ENCODE data around the gene HSBP1L1. TPM values are rescaled to one million over a fixed set of nuclear protein-coding genes. Genes with fewer than 3 reads are reported as not detected.
"Not testable (repeated sequence)": the region's sequence is repeated elsewhere in the genome, so short reads cannot be mapped to it uniquely, and the experiment has no call there.

HSBP1L1 gene
- polyA plus RNA-seq, 3 donors = 15.2 to 27.4 (median 19.0) TPM

DNA sequence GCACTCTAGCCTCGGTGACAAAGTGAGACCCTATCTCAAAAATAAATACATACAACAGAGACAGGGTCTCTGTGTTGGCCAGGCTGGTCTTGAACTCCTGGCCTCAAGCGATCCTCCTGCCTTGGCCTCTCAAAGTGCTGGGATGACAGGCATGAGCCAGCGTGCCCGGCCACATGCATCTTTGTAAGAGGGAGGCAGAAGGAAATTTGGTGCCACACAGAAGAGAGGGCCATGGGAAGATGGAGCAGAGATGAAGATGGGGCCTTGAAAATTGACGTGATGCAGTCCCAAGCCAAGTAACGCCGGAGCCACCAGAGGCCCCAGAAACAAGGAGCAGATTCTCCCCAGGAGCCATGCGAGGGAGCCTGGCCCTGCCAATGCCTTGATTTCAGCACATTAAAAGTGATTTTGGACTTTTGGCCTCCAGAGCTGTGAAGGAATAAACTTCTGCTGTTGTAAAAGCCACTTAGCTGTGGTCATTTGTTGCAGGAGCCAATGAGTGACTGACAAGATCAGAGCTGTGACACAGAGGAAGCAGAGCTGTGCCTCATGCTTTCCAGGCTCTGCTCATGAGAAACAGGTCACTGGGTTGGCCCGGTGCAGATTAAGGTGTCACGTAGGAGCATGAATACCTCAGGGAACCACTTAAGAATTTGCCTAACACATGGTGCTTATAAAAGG, 10.3 kb upstream of the HSBP1L1 start:
- 79 to 90% (median 84%) methylated on average over 10 of the region's 10 CpGs for WGBS, 3 donors

DNA sequence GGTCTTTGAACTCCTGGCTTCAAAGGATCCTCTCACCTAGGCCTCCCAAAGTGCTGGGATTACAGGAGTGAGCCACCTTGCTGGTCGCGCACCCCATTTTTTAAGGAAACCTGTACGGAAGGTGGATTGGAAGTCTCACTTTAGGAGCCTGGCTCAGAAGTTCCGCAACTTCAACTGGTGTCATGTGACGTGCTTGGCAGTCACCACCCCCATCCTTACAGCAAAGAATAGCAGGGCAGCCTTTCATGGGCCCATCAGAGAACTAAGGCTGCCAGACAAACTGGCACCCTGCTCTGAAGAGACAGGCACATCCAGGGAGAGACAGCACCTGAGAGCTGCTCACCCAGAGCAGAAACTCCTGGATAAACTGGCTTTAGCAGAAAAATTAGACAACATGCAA, 9.7 kb upstream of the HSBP1L1 start:
- H3K27ac ChIP-seq (ENCODE audit: low read depth, low read length) = no peak overlapping the region

More for the DNA sequence above, 10.3 kb upstream of the HSBP1L1 start:
- H3K27ac ChIP-seq (ENCODE audit: low read depth, low read length) = no peak overlapping the region

DNA sequence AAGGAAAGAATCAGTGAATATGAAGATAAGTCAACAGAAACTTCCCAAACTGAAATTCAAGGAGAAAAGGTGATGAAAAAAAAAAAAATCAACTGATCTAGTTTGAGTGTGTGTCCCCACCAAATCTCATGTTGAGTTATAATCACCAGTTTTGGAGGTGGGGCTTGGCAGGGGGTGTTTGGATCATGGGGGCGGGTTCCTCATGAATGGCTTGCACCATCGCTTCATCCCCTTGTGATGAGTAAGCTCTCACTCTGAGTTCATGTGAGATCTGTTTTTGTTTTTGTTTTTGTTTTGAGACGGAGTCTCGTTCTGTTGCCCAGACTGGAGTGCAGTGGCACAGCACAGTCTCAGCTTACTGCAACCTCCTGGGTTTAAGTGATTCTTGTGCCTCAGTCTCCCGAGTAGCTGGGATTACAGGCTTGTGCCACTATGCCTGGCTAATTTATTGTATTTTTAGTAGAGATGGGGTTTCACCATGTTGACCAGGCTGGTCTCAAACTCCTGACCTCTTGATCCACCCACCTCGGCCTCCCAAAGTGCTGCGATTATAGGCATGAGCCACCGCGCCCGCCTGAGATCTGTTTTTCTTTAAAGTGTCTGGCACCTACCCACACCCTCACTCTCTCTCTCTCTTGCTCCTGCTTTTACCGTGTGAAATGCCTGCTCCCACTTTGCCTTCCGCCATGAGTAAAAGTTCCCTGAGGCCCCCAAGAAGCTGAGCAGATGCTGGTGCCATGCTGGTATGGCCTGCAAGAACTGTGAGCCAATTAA, 9.0 kb upstream of the HSBP1L1 start:
- no peak overlapping the region for H3K27ac ChIP-seq (ENCODE audit: low read depth, low read length)
- 83 to 89% (median 88%) methylated on average over 12 of the region's 12 CpGs for WGBS, 3 donors

More for the DNA sequence above, 9.7 kb upstream of the HSBP1L1 start:
- WGBS, 3 donors = 74 to 93% (median 84%) methylated on average over 5 of the region's 5 CpGs

DNA sequence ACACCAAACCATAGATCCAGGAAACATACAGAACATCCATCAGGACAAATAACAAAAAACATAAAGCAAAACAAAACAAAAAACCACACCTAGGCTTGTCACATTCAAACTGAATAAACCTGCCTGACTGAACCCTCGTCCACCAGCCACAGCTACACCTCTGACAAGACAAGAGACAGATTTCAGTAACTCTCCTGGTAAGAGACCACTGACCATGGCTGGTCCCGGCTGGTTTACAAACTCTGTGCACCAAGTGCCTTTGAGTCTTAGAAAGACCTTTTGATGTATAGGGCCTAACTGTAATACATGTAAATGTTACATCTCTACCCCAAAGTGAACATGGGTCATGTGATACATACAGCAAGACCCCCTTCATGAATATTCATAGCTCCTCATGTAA, 8.2 kb upstream of the HSBP1L1 start:
- WGBS, 3 donors = 80 to 86% (median 83%) methylated on average over 2 of the region's 2 CpGs
- H3K27ac ChIP-seq (ENCODE audit: low read depth, low read length) = no peak overlapping the region

DNA sequence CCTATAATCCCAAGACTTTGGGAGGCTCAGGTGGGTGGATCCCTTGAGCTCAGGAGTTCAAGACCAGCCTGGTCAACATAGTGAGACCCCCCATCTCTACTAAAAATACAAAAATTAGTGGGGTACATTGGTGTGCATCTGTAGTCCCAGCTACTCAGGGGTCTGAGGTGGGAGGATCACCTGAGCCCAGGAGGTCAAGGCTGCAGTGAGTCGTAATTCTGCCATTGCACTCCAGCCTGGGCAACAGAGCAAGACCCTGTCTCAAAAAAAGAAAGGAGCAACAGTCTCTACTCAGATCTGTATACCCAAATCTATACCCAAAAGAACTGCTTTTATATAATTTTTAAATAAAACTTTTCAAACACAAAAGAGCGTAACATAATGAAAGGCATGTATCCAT, 5.5 kb upstream of the HSBP1L1 start:
- no peak overlapping the region for H3K27ac ChIP-seq (ENCODE audit: low read depth, low read length)
- WGBS, 3 donors = 96 to 99% (median 97%) methylated on average over 2 of the region's 2 CpGs

DNA sequence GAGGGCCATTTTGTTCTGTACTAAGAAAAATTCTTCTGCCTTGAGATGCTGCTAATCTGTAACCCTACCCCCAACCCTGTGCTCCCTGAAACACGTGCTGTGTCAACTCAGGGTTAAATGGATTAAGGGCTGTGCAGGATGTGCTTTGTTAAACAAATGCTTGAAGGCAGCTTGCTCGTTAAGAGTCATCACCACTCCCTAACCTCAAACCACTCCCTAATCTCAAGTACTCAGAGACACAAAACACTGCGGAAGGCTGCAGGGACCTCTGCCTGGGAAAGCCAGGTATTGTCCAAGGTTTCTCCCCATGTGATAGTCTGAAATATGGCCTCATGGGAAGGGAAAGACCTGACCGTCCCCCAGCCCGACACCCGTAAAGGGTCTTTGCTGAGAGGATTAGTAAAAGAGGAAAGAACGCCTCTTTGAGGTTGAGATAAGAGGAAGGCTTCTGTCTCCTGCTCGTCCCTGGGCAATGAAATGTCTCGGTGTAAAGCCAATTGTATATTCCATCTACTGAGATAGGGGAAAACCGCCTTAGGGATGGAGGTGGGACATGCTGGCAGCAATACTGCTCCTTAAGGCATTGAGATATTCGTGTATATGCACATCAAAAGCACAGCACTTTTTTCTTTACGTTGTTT, 4.2 kb upstream of the HSBP1L1 start:
- H3K27ac ChIP-seq (ENCODE audit: low read depth, low read length) = not testable (repeated sequence)

DNA sequence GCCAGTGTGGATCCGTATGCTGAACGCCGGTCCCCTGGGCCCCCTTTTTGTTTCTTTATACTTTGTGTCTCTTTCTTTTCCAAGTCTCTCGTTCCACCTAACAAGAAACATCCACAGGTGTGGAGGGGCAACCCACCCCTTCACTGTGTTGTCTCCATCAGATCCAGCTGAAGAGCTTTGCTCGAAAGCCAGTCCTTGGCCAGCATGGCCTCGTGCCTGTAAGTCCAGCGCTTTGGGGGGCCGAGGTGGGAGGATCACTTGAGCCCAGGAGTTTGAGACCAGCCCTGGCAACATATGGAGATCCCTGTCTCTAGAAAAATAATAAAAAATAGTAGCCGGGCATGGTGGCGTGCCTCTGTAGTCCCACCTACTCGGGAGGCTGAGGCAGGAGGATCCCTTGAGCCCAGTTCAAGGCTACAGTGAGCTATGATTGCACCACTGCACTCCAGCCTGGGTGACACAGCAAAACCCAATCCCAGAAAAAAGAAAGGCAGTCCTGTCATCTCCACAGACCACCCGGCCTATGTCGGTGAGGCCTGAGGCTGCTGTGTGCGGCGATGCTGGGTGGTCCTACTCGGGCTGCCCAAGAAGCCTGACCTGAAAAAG, 3.4 kb upstream of the HSBP1L1 start:
- H3K27ac ChIP-seq (ENCODE audit: low read depth, low read length) = no peak overlapping the region
- 83 to 91% (median 85%) methylated on average over 16 of the region's 16 CpGs for WGBS, 3 donors

More for the DNA sequence above, 4.2 kb upstream of the HSBP1L1 start:
- WGBS, 3 donors = 30 to 39% (median 34%) methylated on average over 12 of the region's 12 CpGs

DNA sequence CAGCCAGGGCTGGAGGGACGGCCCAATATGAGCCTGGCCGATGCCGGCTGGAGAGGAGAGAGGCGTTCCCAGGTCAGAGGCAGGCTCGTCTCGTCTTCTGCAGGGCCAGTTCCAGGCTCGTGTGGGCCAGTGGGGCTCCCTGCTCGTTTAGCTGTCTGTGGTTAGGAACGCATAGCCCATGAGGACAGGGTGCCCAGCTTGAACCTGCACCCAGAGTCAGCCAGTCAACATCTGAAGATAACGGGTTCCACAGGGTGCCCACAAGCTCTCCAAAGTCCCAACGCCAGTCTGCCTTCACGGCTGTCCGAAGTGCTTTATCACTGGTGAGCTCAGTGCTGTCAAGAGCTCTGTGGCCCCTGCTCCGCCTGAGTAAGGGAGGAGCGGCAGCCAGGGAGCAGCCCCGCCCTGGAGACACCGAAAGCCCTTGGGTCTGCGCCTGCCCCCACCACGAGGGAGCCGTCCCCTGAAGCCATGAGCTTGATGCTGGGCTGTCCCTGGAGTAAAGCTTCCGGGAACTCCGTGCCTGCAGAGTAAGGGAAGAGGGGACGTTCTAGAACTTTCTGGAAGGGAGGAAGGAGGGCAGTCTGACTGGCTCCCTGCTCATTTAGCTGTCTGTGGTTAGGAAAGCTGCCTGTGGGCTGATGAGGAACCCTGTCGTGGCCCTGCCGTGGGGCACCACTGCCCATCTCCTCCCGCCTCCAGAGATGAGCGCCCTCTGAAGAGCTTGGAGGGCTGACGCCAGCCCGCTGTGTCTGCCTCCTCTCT, 2.7 kb upstream of the HSBP1L1 start:
- H3K27ac ChIP-seq (ENCODE audit: low read depth, low read length) = no peak overlapping the region
- 62 to 71% (median 65%) methylated on average over 29 of the region's 29 CpGs for WGBS, 3 donors

DNA sequence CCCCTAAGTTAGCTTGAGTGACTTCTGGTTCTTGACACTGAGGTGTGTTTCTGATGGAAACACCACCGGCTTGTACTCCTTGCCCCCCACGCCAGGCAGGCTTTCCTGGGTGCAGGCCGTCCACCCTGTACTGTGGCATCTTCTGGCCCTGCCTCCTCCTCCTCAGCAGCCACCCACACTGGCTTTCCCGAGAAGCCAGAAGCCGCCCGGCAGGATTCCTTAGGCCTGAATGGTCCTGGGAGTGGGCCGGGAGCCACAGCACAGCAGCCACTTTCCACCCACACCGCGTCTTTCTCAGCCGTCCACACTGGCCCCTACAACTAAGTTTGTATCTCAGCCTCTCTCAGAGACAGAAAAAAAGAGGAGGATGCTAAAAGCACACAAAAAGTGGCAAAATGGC, 2.1 kb upstream of the HSBP1L1 start:
- H3K27ac ChIP-seq (ENCODE audit: low read depth, low read length) = no peak overlapping the region
- 56 to 84% (median 71%) methylated on average over 10 of the region's 10 CpGs for WGBS, 3 donors

DNA sequence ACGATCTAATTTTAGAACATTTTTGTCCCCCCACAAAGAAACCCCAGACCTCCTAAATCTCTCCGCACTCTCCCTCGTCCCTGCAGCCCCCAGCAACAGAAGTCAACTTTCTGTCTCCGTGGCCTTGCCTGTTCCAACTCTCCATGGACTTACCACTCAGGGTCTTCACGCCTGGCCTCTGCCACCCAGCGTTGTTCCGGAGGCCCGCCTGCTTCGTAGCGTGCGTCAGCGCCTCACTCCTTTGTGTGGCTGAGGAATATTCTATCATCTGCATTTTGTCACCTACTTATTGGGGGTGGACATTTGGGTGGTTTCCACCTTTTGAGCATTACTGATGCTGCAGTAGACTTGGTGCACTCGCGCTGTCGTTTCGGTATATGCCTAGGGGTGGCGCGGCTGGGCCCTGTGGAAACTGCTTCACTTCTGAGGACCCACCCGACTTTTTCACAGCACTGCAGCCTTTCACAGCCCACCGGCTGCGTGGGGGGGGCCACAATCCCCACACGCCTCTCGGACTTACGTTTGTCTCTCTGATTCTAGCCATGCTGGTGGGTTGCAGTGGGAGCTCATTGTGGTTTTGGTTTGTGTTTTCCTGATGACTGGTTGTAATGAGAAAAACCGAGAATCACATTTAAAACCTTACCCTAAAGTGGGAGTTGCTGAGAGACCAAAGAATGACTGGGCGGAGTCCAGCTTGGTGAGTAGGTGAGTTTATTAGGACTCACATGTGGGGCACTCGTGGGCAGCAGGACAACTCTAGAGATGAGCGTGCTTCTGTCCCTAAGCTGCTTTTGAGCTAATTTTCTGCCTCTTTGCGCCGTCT, 1.4 kb upstream of the HSBP1L1 start:
- no peak overlapping the region for H3K27ac ChIP-seq (ENCODE audit: low read depth, low read length)
- 89 to 91% (median 90%) methylated on average over 30 of the region's 30 CpGs for WGBS, 3 donors

DNA sequence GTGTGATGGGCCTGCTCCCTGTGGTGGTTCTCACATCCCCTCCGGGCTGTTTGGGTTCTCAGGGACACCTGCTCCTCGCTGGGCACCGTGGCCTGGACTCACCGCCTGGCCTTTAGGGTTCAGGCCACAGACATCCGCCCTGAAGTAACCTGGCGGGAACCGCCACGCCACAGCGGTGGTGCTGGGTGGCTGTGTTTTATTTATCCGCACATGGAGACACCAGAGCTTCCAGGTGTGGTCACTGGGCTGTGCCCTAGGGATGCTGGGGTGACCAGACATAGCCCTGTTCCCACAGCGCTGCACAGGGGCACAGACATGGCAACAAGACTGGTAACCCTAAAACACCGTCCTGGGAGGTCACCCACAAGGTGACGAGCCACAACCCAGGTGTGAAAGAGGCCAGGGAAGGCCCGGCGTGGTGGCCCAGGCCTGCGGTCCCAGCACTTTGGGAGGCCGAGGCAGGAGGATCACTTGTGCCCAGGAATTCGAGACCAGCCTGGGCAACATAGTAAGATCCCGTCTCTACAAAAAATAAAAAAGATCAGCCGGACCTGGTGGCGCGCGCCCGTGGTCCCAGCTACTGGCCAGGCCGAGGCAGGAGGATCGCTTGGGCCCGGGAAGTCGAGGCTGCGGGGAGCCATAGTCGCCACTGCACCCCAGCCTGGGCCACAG, 649 bp upstream of the HSBP1L1 start:
- 84 to 85% (median 84%) methylated on average over 30 of the region's 30 CpGs for WGBS, 3 donors
- H3K27ac ChIP-seq (ENCODE audit: low read depth, low read length) = no peak overlapping the region

DNA sequence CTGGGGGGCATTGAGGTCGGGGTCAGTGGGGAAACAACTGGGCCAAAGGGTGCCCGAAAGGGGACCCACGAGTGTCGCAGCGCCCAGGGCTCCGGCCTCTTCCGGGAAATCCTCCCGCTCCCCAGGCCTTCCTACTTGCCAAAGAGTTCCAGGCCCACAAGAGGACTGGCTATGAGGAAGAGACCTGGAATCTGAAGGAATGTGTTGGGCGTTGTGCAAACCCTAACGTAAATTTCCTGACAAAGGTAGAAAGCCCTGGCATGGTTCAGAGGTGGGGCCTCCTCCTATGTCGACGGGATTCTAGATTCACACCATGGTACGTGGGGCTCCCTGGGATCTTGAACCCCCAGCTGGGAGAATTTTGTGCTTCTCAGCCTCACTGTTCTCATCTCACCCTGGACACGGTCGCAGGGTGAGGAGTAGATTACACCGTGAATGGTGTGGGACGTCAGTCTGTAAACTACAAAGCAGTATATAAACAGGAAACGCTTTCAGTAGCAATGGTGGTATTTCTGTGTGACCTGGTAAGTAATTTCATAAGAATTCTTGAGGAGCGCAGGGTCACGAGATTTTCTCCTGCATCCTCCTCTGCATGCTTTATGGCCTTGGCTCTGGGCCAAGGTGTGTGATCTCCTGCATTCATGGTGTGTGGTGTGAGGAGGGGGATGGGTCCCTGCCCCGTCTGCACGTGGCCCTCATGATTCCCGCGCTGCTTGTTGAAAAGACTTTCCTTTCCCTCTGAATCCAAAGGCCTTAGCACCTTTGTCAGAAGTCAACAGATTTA, 868 bp downstream of the HSBP1L1 start:
- no peak overlapping the region for H3K27ac ChIP-seq (ENCODE audit: low read depth, low read length)
- 3 to 13% (median 10%) methylated on average over 24 of the region's 24 CpGs for WGBS, 3 donors

DNA sequence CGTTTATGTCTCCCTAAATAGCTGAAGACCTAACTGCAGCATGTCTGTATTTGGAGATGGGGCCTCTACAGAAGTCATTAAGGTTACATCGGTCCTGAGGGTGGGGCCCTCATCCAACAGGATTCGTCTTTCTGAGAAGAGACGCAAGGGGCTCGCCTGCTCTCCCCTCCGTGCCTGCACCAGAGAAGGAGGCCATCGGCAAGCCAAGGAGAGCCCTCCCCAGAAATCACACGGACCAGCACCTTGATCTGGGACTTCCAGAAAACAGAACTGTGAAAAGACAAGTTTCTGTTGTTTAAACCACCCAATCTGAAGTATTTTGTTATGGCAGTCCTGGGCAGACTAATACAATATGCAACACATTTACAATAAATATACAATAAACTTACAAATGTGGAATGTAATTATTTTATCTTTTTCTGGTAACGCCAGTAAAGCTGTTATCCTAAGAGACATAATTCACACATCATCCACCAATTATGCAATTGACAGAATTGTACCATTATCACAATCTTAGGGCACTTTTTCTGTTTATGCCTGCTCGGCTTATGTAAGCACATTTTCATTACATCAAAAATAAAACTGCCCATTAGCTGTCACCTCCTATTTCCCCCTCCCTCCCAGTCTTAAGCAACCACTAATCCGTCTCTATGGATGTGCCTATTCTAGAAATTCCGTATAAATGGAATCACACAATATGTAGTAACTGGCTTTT, 6.1 kb downstream of the HSBP1L1 start:
- no peak overlapping the region for H3K27ac ChIP-seq (ENCODE audit: low read depth, low read length)
- WGBS, 3 donors = 83 to 92% (median 90%) methylated on average over 12 of the region's 12 CpGs

DNA sequence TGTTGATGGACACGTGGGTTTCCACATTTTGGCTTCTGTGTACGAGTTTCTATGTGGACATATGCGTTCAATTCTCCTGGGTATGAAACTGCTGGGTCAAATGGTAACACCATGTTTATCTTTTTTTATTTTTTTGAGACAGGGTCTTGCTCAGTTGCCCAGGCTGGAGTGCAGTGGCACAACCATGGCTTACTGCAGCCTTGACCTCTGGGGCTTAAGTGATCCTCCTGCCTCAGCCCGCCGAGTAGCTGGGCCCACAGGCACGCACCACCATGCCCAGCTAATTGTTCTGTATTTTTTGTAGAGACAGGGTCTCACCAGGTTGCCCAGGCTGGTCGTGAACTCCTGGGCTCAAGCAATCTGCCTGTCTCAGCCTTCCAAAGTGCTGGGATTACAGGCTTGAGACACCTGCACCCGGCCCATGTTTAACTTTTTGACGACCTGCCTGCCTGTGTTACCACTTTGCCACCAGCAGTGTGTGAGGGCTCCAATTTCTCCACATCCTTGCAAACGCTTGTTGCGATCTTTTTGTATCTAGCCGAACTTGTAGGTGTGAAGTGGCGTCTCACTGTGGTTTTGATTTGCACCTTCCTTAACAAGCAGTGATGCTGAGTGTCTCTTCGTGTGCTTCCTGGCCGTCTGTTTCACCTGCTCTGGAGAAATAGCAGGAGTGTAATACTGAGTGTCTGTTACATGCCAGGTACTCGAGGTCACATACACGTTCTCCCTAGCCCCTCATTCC, 6.9 kb downstream of the HSBP1L1 start:
- no peak overlapping the region for H3K27ac ChIP-seq (ENCODE audit: low read depth, low read length)
- 84 to 93% (median 91%) methylated on average over 17 of the region's 17 CpGs for WGBS, 3 donors

DNA sequence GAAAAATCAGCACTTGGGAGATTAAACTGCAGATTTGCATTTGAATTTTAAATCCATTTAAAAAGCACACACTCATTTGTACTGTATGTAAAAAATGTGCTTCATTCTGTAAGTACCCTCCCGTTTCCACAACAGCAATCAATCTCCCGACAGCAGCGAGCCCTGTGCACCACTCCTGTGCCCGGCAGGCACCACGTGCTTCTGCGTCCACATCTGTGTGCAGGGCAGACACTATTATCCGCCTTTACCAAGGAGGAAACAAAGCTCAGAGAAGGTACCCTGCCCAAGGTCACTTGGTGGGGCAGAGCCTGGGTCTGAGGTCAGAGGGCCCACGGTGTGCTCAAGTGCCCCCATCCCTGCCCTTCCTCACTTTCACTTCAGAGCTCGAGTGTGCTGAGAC, 7.5 kb downstream of the HSBP1L1 start:
- 79 to 90% (median 88%) methylated on average over 9 of the region's 9 CpGs for WGBS, 3 donors
- no peak overlapping the region for H3K27ac ChIP-seq (ENCODE audit: low read depth, low read length)
